Fibroblast of pulmonary artery (primary cell): ENCODE results near the gene HES5.

Experiments used
- DNase-seq: peaks from one replicate; pipeline ENCODE4 v3.0.0-alpha.2; 2010; ENCODE audit warnings: low read depth
- H3K4me3 ChIP-seq: replicated peaks from 2 replicates; pipeline ENCODE4 v1.5.1; 2011; ENCODE audit warnings: low read depth, mild to moderate bottlenecking, control low read depth, low read length, moderate library complexity
- TF ChIP-seq, protein P1 (sequence below): IDR thresholded peaks from 2 replicates; pipeline ENCODE4 v1.5.1; 2011; ENCODE audit warnings: mild to moderate bottlenecking, control low read depth, low read length, inconsistent platforms; ENCODE audit errors: missing control alignments

Gene HES5

DNA sequence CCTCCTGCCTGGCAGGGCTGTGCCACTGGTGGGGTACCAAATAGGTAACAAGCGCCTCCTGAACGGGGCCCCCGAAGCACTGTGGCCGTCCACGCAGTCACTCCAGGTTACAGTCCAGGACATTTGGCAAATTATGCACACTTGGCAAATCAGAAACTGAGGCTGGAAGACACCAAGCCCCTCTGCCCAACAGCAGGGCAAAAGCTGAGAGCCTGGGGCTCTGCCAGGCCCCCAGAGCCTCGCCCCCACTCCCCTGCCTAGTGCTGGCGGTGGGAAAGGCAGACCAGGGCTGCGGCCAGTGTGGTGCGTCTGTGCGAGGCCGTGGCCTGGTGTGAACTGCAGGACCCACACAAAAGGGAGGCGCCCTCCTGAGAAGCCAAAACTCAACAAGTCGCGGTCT is 13.1 kb downstream of the HES5 start:
- no peak for DNase-seq
- TF ChIP-seq, protein P1, sequence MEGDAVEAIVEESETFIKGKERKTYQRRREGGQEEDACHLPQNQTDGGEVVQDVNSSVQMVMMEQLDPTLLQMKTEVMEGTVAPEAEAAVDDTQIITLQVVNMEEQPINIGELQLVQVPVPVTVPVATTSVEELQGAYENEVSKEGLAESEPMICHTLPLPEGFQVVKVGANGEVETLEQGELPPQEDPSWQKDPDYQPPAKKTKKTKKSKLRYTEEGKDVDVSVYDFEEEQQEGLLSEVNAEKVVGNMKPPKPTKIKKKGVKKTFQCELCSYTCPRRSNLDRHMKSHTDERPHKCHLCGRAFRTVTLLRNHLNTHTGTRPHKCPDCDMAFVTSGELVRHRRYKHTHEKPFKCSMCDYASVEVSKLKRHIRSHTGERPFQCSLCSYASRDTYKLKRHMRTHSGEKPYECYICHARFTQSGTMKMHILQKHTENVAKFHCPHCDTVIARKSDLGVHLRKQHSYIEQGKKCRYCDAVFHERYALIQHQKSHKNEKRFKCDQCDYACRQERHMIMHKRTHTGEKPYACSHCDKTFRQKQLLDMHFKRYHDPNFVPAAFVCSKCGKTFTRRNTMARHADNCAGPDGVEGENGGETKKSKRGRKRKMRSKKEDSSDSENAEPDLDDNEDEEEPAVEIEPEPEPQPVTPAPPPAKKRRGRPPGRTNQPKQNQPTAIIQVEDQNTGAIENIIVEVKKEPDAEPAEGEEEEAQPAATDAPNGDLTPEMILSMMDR = no peak
- no peak overlapping the region for H3K4me3 ChIP-seq

DNA sequence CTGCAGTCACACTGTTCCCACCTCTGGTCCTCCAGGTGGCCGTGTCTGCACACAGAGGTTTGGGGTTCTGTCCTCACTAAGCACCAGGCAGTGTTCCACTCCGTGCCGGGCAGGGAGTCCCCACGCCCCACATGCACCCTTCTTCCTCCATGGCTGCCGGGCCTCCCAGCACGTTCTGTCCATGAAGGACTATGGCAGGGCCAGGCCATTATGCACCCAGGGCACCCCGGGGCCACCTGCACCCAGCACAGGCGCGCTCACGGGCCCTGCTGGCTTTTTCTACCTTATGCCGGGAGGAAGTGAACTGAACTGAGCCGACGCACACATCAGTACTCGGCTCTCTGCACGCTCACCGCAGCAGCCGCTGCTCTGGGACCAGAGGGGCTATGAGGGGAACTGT is 13.9 kb downstream of the HES5 start:
- DNase-seq = no peak
- no peak overlapping the region for H3K4me3 ChIP-seq
- TF ChIP-seq, protein P1 = no peak

DNA sequence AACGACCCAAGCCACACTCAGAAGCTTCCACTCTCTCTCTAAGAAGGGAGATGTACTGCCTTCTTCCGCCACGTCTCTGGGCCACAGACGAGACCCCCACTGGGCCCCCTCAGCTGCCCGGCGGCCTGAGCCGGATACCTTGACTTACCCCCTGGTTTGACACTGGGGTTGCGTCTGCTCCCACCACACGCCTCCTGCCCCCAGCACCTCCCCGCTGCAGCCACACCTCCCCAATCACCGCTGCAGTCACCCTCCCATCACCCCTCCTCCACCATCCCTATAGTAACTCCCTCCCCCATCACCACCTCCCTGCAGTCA is 14.3 kb downstream of the HES5 start:
- no peak for DNase-seq
- no peak overlapping the region for H3K4me3 ChIP-seq
- TF ChIP-seq, protein P1 = no peak

DNA sequence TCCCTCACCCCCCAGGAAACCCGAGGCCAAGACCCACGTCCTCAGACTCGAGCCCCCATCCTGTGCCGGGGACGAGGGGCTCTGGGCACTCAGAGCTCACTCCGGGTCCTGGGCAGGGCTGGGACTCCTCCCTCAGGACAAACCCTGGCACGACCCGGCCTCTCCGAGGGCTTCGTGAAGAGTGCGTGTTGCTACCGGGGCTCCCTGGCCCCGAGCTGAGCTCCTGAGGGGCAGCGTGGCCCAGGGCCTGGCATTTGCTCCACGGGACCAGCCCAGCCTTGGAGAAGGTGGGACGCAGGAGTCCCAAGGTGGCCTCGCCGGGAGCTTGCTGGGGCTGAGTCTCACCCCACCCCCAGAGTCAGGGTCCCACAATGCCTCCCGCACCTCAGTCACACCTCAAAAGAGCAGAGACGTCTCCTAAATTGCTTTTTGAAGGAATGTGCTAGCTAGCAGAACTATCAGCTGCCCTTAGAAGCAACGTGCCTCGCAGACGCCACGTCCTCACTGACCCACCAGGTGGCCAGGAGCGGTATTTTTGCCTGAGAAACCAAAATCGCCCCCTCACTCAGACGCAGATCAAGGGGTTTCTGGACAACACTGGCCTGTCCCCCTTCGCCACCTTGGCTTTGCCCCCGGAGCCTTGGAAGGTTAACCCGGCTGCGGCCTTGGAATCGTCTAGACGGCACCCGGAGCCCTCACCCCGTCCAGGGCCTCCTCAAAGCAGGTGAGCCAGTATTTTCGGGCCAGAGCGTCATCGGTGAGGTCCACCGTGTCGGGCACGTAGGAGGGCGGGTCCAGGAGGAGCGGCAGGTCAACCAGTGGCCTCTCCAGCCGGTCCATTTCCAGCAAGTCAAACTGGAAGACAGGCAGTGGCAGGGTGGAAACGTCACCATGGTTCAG is 14.9 kb downstream of the HES5 start:
- H3K4me3 ChIP-seq = no peak overlapping the region
- TF ChIP-seq, protein P1 = no peak
- DNase-seq = no peak

DNA sequence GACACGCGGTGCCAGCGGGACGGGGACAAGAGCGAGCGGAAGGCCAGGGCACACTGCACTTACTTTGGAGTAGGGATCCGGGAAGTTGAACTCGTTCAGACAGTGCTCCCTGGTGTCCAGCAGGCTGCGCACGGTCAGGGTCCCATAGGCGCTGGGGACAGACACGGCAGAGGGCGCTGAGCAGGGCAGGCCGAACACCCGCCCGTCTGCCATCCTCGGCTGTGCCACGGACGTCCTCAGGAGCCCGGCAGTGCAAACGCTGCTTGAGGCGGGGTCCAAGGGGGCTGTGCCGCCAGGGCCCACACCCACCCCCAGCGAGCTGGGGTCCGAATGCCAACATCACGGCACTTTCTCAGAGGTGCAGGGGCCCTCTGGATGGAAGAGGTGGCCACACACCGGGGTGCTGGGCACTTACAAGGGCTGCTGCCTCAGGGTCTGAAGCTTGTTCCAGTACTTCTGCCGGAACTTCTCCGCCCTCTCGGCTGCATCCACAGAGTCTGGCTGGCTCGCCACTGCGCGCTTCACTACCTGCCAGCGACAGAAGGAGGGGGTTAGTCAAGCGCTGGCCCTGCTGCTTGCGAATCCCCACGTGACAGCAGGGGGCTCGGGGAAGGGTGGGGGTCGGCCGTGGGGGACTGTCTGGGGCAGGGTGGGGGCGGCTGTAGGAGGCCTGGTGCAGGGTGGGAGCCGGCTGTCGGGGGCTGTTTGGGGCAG is 16.0 kb downstream of the HES5 start:
- no peak overlapping the region for H3K4me3 ChIP-seq
- TF ChIP-seq, protein P1 = no peak
- DNase-seq = no peak

DNA sequence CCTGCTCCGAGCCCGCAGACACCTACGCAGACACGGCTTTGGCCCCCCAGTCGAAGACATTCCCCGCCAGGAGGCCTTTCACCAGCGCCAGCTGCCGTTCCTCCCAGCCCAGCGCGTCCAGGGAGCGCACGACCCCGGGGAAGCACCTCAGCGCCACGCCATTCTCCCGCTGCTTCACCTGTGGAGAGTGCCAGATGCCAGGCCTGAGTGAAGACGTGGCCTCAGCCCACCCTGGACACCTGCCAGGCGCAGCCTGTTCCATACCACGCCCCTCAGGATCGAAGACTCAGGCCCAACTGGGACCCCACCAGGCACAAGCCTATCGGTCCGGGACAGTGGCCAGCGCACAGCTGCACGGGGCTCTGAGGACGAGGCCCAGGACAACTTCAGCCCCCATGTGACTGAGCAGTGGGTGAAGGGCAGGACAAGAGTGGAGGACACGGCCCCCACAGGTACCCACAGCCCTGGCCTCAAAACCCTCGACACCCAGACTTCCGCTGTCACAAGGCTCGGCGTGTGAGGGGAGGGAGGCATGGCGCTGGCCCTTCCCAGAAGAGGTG is 17.1 kb downstream of the HES5 start:
- TF ChIP-seq, protein P1 = no peak
- no peak for DNase-seq

More for the DNA sequence above, 17.1 kb downstream of the HES5 start:
- H3K4me3 ChIP-seq = no peak overlapping the region
